Endodermal cell (in vitro differentiated cells): ENCODE results near the gene CDKL1. TPM values are rescaled to one million over a fixed set of nuclear protein-coding genes. Genes with fewer than 3 reads are reported as not detected.

ENCODE experiments used
- DNase-seq: peaks from one replicate; pipeline ENCODE4 v3.0.0-alpha.2; 2017
- H3K27ac ChIP-seq: 2 replicates; pipeline ENCODE4 v1.5.1; 2013; ENCODE audit warnings: mild to moderate bottlenecking, low read depth, low read length, moderate library complexity
- H3K27me3 ChIP-seq: 2 replicates; pipeline ENCODE4 v1.6.1; 2013; ENCODE audit warnings: mild to moderate bottlenecking, low read length, moderate library complexity; ENCODE audit not compliant: insufficient read depth, control insufficient read depth, poor library complexity, severe bottlenecking
- H3K36me3 ChIP-seq: 2 replicates; pipeline ENCODE4 v1.7.0; 2013; ENCODE audit warnings: mild to moderate bottlenecking, low read length, moderate library complexity; ENCODE audit not compliant: control insufficient read depth, insufficient read depth
- H3K4me1 ChIP-seq: one replicate; pipeline ENCODE4 v1.7.0; 2013; ENCODE audit warnings: low read length; ENCODE audit not compliant: control insufficient read depth, insufficient read depth
- H3K4me3 ChIP-seq: 2 replicates; pipeline ENCODE4 v1.5.1; 2013; ENCODE audit warnings: mild to moderate bottlenecking, low read length, moderate library complexity
- H3K9ac ChIP-seq: 2 replicates; pipeline ENCODE4 v1.6.1; 2013; ENCODE audit warnings: mild to moderate bottlenecking, low read length, moderate library complexity; ENCODE audit not compliant: poor library complexity, severe bottlenecking; ENCODE audit errors: extremely low read depth
- H3K9me3 ChIP-seq: 2 replicates; pipeline ENCODE4 v1.6.1; 2013; ENCODE audit warnings: mild to moderate bottlenecking, low read length, moderate library complexity; ENCODE audit not compliant: control insufficient read depth
- H3K27ac Mint-ChIP-seq: 2 replicates; pipeline ENCODE4 v1.8.0; 2020; ENCODE audit warnings: mixed read lengths
- H3K27me3 Mint-ChIP-seq: 2 replicates; pipeline ENCODE4 v1.8.0; 2021; ENCODE audit warnings: mild to moderate bottlenecking, mixed read lengths; ENCODE audit not compliant: insufficient read depth
- H3K36me3 Mint-ChIP-seq: 2 replicates; pipeline ENCODE4 v1.8.0; 2020; ENCODE audit warnings: low read depth, mixed read lengths
- H3K4me1 Mint-ChIP-seq: 2 replicates; pipeline ENCODE4 v1.8.0; 2020; ENCODE audit warnings: mixed read lengths
- H3K4me3 Mint-ChIP-seq: 2 replicates; pipeline ENCODE4 v1.8.0; 2020; ENCODE audit warnings: mild to moderate bottlenecking, moderate library complexity, mixed read lengths
- H3K9me3 Mint-ChIP-seq: 2 replicates; pipeline ENCODE4 v1.8.0; 2020; ENCODE audit warnings: mild to moderate bottlenecking, mixed read lengths
- WGBS, 2 experiments: methylation state at CpG; one replicate each; pipeline versions ENCODE4 v1.1.5 to v1.1.7; 2013; ENCODE audit warnings: missing lambda C conversion rate in 2 of 2, mixed read lengths in 1 of 2; ENCODE audit not compliant: insufficient coverage in 1 of 2, insufficient read length in 1 of 2; 5-methylcytosine and 5-hydroxymethylcytosine counted together
- total RNA-seq, 2 donors: library from RNA; stranded (reverse); fragmentation: NEBNext Ultra II Directional in 1 of 2; extraction: Animal tissue kit (Norgen Biotek cat#: 25700) in 1 of 2; gene quantifications; 2 replicates in 1 of 2; 3 replicates in 1 of 2; pipeline ENCODE4 v1.2.1, GENCODE V29; 2021
- TF ChIP-seq, protein P1 (sequence below): fragments of 200-600 bp; sonication (generic); conservative IDR thresholded peaks from 2 replicates; pipeline ENCODE4 v1.5.0; 2021; ENCODE audit warnings: antibody characterized with exemption, mild to moderate bottlenecking

The CDKL1 gene
- total RNA-seq, 2 donors from 2014 or later, result 1.5 to 2.6 TPM

DNA sequence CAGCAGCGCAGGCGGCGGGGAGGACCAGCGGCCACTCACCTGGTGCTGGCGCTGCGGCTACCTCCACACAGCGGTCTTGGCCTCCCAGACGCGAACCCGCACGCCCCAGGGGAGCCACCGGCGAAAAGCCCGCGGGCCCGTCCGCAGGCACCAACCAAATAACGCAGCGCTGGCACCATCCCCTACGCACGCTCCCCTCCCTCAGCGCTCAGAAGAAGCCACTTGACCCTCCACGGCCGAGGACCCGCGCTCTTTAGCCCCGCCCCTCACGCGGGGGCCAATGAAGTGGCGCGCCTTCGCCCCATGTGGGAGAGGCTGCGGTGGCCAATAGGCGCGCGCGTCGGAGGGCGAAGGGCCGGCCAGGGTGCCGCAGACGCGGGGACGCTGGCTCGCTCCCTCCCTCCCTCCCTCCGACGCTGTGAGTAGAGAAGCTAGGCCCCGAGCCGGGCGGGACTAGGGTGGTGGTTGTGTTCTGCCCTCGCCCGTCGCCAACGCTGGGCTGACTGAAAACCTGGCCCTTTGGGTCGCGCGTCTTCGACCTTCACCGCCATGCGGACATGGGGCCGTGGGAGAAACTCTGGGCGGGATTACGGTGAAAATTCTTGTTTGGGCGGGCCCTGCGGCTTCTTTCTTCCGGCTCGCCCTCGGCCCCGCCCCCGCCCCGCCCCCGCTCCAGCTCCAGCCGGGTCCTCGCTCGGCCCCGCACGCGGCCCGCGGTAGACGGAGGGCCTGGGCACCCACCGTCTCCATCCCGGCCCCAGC is 84.5 kb downstream of the CDKL1 start, which contains the start of the genes DMAC2L and L2HGDH:
Gene DMAC2L, plus strand, starts transcription at position 353 of the 762 bp plus-strand sequence. CDS start 9,164 bp downstream, outside the sequence.
Gene L2HGDH, minus strand, starts transcription at position 258 of the 762 bp plus-strand sequence. Its CDS starts 79 bp downstream, at position 179.
- TF ChIP-seq, protein P1, sequence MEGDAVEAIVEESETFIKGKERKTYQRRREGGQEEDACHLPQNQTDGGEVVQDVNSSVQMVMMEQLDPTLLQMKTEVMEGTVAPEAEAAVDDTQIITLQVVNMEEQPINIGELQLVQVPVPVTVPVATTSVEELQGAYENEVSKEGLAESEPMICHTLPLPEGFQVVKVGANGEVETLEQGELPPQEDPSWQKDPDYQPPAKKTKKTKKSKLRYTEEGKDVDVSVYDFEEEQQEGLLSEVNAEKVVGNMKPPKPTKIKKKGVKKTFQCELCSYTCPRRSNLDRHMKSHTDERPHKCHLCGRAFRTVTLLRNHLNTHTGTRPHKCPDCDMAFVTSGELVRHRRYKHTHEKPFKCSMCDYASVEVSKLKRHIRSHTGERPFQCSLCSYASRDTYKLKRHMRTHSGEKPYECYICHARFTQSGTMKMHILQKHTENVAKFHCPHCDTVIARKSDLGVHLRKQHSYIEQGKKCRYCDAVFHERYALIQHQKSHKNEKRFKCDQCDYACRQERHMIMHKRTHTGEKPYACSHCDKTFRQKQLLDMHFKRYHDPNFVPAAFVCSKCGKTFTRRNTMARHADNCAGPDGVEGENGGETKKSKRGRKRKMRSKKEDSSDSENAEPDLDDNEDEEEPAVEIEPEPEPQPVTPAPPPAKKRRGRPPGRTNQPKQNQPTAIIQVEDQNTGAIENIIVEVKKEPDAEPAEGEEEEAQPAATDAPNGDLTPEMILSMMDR, result peak; percentile 50
- Mint-ChIP-seq H3K27ac (peak within 1 kb of the TSS; percentile 98), H3K36me3 (peaks cover 34% of the 10 kb centered on the region), H3K4me3 (peak within 1 kb of the TSS; percentile 83), H3K9me3 (peaks cover 22% of the 10 kb centered on the region), H3K27me3 (no peaks in the 10 kb centered on the region), H3K4me1 (peaks cover 7% of the 10 kb centered on the region)
- WGBS, 2 experiments, result 0% methylated on average over 32 to 83 of the region's 83 CpGs
- Histone ChIP-seq H3K9me3 (peaks cover 12% of the 10 kb centered on the region), H3K27ac (peak within 1 kb of the TSS; percentile 95), H3K27me3 (no peaks in the 10 kb centered on the region), H3K9ac (peak within 1 kb of the TSS; percentile 59), H3K36me3 (peaks cover 9% of the 10 kb centered on the region), H3K4me3 (peak within 1 kb of the TSS; percentile 94), H3K4me1 (no peaks in the 10 kb centered on the region)
- DNase-seq, result peak; percentile 98

DNA sequence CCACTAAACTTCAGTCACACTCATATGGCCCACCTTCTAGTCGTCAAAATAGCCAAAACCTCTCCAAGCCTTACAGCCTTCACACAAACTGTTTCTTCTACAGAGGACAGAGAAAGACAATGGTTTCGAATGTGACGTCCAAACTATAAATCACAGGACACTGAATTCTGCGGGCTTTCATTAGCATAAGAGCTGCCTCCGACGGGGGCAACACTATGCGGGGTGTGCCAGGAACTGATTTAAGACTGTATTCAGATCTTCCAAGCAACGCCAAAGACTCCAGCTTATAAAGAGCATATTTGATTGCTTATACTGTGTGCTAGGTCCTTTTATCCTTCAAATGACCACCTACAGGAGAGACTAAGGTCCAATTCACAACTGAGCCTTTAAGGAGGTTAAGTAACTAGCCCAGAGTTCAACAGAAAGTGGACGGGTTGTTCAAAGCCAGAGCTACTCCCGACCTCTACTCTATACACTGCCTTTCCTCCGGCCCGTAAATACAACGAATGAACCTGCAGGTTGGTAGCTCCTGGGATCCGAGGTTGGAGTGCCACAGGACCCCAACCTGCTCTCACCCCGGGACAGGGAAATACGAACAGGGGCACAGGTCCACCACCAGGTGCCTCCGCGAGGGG is 85.2 kb downstream of the CDKL1 start:
- peaks cover 12% of the 10 kb centered on the region for H3K9me3 ChIP-seq
- 2 to 6% methylated on average over 8 to 18 of the region's 18 CpGs for WGBS, 2 experiments
- H3K27me3 ChIP-seq, result no peaks in the 10 kb centered on the region
- peaks cover 7% of the 10 kb centered on the region for H3K4me1 Mint-ChIP-seq
- H3K4me1 ChIP-seq, result no peaks in the 10 kb centered on the region
- peaks cover 19% of the 10 kb centered on the region for H3K9me3 Mint-ChIP-seq
- no peaks in the 10 kb centered on the region for H3K27me3 Mint-ChIP-seq
- TF ChIP-seq, protein P1, result peak; percentile 85
- H3K27ac Mint-ChIP-seq, result peak overlapping the region; percentile 93
- no peak for DNase-seq
- H3K36me3 Mint-ChIP-seq, result peaks cover 31% of the 10 kb centered on the region
- H3K4me3 ChIP-seq, result peak overlapping the region; percentile 94
- H3K27ac ChIP-seq, result no peak overlapping the region
- H3K36me3 ChIP-seq, result peaks cover 9% of the 10 kb centered on the region
- peak overlapping the region; percentile 48 for H3K9ac ChIP-seq
- H3K4me3 Mint-ChIP-seq, result peak overlapping the region; percentile 83

- no peaks in the 10 kb centered on the region for H3K4me1 ChIP-seq
- H3K4me3 Mint-ChIP-seq, result peak overlapping the region; percentile 83
- no peak overlapping the region for H3K27ac Mint-ChIP-seq
- no peak overlapping the region for H3K27ac ChIP-seq
- H3K27me3 ChIP-seq, result no peaks in the 10 kb centered on the region
- no peak overlapping the region for H3K4me3 ChIP-seq
- 89 to 96% methylated on average over 4 of the region's 4 CpGs for WGBS, 2 experiments
- H3K36me3 Mint-ChIP-seq, result peaks cover 24% of the 10 kb centered on the region
- TF ChIP-seq, protein P1, result no peak
- H3K4me1 Mint-ChIP-seq, result peaks cover 7% of the 10 kb centered on the region
- H3K36me3 ChIP-seq, result peaks cover 9% of the 10 kb centered on the region
- H3K27me3 Mint-ChIP-seq, result no peaks in the 10 kb centered on the region
- H3K9me3 ChIP-seq, result peaks cover 12% of the 10 kb centered on the region
- H3K9ac ChIP-seq, result no peak overlapping the region
- no peak for DNase-seq
- peaks cover 10% of the 10 kb centered on the region for H3K9me3 Mint-ChIP-seq
Measured at GRCh38 chr14:50310445-50310844, 86.2 kb downstream of the CDKL1 start.
